ENCODE measurements around the gene BPIFA3.
"Not testable (repeated sequence)": the region's sequence is repeated elsewhere in the genome, so short reads cannot be mapped to it uniquely, and the experiment has no call there.

BPIFA3 gene

DNA sequence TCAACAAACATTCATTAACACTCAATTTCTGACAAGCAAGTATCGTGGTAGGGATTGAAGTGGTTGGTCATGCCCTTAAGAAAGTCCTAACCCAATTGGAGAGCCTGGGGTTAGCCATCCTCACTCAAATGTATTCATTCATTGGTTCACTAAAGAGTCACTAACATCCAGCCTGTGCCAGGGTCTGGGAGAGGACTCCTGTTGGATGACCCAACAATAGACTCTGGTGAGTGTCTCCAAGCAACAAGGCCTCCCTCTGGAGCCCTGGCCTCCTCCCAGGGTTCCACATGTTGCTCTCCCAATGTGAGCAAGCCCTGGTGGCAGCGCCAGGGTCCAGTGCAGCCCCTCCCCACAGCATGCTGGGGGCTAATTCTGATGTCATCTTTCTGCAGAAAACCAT, at the start of gene BPIFA3:
Gene BPIFA3, plus strand, starts transcription at position 301 of the 400 bp plus-strand sequence. CDS start 185 bp downstream, outside the sequence.
- in situ Hi-C loops (cut with HindIII; ENCODE audit: low sequenced_read_pairs) = no loop called here

DNA sequence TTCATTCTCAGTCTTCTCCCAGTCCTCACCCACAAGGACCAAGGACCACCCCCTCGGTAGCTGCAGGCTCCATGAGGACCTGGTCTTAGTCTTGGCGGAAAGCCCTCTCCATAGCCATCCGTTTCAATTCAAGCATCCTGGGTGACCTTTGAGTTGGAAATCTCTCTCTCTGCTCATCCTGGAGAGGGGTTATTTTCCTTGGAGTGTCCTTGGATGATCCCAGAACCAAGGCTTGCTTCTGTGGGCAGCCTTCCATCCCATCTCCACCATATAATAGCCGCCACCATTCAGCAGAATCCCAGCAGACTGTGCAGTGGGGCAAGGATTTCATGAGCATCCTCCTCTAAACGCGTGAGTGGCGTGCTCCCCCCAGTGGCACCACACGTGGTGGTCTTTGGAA, 49.3 kb upstream of the BPIFA3 start, which contains the start of gene BPIFA2:
Gene BPIFA2, plus strand, starts transcription at position 301 of the 400 bp plus-strand sequence. CDS start 987 bp downstream, outside the sequence.
- in situ Hi-C loops (cut with HindIII; ENCODE audit: low sequenced_read_pairs) = no loop called here

DNA sequence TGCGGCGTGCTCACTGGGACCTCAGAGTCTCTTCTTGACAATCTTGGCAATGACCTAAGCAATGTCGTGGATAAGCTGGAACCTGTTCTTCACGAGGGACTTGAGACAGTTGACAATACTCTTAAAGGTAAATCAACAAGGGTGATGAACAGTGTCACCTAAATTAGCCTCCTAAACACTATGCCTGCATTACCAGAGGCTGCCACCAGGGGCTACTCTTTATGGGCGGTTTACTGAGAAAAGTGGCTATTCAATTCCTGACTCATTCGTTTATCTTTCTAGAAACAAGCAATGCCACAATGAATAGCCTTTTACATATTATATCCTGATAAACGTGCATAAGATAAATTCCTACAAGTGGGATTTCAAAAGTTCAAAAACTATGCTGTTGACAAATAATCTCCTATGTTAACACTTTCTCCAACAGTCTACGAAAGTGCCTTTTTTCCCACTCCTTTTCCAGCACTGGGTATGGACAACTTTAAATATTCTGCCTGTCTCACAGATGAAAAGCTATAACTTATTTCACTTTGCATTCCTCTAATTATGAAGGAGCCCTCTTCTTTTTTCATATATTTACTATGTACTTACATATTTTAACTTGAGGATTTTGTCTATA, 47.9 kb upstream of the BPIFA3 start:
- in situ Hi-C loops (cut with HindIII; ENCODE audit: low sequenced_read_pairs) = no loop called here

DNA sequence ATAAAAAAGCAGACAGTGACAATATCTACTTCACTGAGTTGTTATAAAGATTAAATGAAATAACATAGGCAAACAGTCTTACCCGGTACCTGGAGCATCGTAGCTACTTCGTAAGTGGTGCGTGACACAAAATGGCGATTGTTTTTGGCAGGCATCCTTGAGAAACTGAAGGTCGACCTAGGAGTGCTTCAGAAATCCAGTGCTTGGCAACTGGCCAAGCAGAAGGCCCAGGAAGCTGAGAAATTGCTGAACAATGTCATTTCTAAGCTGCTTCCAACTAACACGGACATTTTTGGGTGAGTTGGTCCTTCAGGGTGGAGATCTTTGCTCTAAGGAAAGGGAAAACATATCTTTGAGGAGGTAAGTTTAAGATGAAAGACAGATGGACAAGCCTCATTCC, 44.4 kb upstream of the BPIFA3 start:
- in situ Hi-C loops (cut with HindIII; ENCODE audit: low sequenced_read_pairs) = no loop called here

DNA sequence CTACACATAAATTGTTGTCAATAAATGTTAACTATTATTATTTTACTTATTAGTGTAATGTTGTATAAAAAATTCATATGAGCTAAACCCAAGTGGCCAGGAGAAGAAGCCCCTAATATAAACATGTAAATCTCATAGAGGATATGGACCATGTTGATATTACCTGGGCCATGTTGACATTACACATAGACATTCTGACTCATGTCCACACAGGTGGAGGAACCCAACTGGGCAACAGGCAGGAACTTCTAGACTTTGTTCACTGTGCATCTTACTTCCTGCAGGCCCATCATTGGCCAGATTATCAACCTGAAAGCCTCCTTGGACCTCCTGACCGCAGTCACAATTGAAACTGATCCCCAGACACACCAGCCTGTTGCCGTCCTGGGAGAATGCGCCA, 42.0 kb upstream of the BPIFA3 start:
- in situ Hi-C loops (cut with HindIII; ENCODE audit: low sequenced_read_pairs) = no loop called here

DNA sequence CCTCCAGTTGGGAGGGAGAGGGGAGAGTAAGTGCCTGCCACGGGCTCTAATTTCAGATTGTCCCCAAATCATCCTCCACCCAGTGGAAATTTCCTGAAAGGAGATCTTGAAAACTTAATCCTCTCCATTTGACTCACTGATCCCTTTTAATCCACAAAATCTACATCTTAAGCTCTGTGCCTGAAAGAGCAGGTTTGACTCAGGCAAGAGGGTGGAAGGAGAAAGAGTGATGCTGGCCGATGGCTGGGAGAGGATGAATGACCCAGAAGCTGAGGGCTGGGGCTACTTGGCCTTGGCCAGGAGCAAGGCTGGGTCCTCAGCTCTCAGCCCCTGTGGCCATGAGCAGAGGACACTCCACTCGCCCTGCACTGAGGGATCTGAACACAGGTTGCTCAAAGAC, 41.1 kb upstream of the BPIFA3 start:
- in situ Hi-C loops (cut with HindIII; ENCODE audit: low sequenced_read_pairs) = no loop called here

DNA sequence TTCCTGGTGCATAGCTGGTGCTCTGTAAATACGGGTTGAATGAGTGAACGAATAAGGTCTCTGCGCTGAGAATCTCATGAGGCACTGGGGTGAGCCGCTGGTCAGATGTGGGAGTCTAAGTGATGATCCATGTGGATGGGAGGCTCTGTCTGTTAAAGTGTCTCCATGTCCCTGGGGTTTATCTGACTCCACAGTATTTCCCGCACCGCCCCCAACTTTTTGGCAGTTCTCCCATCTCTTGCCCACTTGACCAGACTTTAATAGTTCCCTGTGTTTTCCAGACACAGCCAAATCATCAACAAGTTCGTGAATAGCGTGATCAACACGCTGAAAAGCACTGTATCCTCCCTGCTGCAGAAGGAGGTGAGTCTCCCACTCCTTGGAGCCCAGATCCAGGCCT, 39.3 kb upstream of the BPIFA3 start:
- in situ Hi-C loops (cut with HindIII; ENCODE audit: low sequenced_read_pairs) = no loop called here

DNA sequence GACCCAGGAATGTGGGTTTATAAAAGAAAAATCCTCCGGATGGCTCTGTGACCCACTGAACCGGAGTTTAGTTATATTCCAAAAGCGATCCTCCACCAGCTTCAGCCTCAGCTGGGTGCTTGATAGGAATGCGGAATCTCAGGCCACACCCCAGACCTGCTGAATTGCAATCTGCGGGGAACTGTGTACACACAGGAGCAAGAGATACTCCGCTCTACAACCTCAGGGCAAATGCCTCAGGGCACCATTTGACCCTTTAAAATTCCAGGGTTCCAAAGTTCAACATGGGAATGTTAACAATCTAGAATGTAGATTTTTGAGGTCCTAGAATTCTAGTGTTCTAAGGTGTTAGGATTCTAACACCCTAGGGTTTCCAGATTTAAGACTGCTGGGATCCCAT, 38.4 kb upstream of the BPIFA3 start:
- in situ Hi-C loops (cut with HindIII; ENCODE audit: low sequenced_read_pairs) = no loop called here

DNA sequence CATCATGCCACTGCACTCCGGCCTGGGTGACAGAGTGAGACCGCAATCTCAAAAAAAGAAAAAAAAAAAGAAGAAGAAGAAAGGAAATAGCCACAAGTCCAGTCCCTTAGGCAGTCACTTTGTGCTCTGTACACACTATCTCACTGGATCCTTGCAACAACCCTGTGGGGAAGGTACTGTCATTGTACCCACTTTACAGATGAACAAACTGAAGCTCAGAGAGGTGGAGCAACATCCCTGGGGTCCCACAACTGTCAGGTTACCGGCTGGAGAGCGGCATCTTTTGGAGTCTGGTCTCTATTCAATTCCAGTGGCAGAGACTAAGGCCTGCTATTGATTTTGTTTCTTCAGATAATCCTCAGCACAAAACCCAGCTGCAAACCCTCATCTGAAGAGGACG, 37.0 kb upstream of the BPIFA3 start:
- in situ Hi-C loops (cut with HindIII; ENCODE audit: low sequenced_read_pairs) = no loop called here

DNA sequence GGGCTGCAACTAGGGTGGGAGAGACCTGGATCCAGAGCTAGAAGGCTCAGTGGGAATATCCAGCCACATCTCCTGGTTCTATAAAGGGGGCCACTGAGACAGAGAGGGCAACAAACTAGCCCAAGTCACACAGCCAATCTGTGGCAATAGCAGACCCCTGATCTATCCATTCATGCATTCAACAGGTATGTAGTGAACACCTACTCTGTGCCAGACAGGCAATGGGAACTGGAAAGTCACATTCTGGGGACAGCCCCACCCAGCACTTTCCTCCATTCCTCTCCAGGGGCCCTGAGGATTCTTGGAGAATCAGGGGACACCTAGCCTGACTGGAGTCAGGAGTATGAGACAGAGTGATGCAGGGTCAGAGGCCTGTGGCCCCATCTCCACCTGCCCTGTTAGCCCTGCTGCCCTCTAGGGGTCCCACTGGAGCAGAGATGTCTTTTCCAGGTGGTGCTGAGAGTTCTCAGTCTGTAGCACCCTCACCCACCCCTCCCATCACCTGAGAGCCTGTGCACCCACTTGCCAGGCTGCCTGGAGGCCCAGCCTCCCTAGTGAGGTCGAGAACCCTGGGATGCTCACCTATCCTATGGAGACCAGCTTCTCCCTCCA, 35.6 kb upstream of the BPIFA3 start:
- in situ Hi-C loops (cut with HindIII; ENCODE audit: low sequenced_read_pairs) = no loop called here

DNA sequence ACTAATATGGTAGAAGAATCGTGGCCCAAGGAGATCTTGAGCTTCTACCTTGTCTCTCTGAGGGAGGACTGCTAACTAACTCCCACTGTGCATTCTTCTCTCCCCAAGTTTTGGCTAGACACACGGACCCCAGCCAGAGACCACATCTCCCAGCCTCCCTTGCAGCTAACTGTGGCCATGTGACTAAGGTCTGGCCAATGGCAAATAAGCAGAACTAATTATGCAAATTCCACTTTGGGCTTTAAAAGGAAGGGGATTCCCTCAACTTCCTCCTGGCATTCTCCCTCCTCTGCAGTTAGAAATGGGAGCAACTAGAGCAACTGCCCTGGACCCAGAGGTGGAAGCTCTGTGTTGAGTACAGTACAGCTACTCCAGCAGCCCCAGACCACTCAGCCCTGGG, 33.8 kb upstream of the BPIFA3 start:
- in situ Hi-C loops (cut with HindIII; ENCODE audit: low sequenced_read_pairs) = no loop called here

DNA sequence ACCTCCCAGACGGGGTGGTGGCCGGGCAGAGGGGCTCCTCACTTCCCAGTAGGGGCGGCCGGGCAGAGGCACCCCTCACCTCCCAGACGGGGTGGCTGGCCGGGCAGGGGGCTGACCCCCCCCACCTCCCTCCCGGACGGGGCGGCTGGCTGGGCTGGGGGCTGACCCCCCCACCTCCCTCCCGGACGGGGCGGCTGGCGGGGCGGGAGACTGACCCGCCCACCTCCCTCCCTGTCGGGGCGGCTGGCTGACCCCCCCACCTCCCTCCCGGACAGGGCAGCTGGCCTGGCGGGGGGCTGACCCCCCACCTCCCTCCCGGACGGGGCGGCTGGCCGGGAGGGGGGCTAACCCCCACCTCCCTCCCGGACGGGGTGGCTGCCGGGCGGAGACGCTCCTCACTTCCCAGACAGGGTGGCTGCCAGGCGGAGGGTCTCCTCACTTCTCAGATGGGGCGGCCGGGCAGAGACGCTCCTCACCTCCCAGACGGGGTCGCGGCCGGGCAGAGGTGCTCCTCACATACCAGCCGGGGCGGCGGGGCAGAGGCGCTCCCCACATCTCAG, 32.0 kb upstream of the BPIFA3 start:
- in situ Hi-C loops (cut with HindIII; ENCODE audit: low sequenced_read_pairs) = not testable (repeated sequence)

DNA sequence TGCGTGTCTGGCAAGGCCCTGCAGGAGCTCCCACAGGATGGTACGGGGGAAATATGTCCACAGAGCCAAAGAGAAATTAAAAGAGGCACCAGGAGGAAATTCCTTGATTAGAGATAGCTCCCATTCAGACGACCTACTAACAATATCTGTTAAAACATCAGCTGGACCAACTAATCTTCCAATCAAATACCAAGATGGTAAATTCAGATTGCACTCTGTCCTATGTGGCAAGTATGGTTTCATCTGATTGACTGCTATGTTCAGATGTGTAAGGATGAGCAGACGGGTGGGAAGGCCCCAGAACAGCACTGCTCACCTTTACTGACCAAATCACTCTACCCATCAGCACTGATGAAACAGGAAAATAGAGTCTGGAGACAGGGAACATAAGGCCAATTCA, 29.7 kb upstream of the BPIFA3 start:
- in situ Hi-C loops (cut with HindIII; ENCODE audit: low sequenced_read_pairs) = no loop called here

DNA sequence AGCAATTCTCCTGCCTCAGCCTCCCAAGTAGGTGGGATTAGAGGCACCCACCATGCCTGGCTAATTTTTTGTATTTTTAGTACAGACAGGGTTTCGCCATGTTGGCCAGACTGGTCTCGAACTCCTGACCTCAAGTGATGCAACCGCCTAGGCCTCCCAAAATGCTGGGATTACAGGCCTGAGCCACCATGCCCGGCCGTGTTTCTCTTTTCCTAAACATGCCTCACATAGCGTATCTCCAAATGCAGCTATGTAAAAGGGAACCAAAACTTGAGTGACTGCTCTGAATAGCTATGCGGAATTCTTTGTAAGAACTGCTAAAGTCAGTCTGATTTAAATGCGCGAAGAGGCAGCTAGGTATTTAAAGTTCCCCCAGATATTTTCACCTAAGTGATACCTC, 28.7 kb upstream of the BPIFA3 start:
- in situ Hi-C loops (cut with HindIII; ENCODE audit: low sequenced_read_pairs) = no loop called here

DNA sequence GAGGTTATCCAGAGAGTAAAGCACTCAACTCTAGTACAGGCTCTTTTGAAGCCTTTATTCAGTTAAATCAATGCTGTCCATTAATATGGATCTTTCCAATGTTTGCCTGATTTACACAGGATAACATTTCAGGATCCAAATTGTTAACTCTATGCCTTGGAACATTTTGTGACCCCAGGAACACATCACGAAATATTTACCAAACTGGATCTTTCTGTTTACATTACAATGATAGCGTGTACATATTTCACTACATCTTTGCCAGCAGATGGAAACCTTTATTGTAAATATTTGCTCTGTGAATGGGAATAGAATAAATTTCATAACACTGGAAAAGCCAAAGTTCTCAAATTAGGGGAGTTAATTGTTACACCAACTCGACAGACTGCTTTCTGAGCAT, 25.7 kb upstream of the BPIFA3 start:
- in situ Hi-C loops (cut with HindIII; ENCODE audit: low sequenced_read_pairs) = loop anchor here (5.0 kb wide), 1 partner anchor 56 kb away; no protein-coding TSS in a partner anchor

DNA sequence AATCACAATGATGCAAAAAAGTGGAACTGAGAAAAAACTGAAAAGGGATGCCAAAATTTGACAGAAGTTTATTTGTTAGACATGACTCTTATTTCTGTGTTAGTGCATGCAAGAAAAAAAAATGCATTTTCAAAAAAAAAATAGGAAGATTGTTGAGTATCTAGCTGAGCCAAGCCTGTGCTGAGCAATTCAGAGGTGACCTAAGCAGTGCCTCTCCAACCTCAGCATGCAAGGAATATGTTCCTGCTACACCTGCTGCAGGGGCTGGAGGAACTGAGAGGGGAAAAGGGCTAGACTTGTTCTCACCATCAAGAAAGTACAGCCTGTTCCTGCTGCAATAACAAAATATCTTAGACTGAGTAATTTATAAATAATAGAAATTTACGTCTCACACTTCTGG, 25.2 kb upstream of the BPIFA3 start:
- in situ Hi-C loops (cut with HindIII; ENCODE audit: low sequenced_read_pairs) = loop anchor here (5.0 kb wide), 1 partner anchor 55 kb away; no protein-coding TSS in a partner anchor

DNA sequence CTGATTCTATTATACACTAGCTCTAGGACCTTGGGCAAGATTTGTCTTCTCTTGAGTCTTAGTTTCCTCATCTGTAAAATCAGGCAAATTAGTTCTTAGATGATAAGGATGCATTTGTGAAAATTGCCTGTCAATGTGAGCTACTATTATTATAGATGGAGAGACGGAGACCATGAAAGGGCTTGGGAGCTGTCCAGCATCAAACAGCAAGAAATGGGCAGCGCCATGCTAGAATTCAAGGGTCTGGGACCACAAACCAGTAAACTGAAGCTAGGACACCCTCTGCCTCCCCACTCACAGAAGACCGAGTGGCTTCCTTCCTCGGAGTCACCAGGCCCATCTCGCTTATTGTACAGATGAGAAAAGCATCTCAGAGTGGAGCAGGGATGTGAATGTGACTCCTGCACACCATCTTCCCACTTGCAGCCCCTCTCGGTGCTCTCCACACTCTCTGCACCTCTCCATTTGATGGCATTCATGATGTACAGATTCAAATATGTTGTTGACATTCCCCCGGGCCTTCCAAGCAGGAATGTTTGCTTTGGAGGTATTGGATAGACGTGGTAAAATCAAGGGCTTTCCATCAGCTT, 24.1 kb upstream of the BPIFA3 start:
- in situ Hi-C loops (cut with HindIII; ENCODE audit: low sequenced_read_pairs) = loop anchor here (5.0 kb wide), 1 partner anchor 54 kb away; no protein-coding TSS in a partner anchor

DNA sequence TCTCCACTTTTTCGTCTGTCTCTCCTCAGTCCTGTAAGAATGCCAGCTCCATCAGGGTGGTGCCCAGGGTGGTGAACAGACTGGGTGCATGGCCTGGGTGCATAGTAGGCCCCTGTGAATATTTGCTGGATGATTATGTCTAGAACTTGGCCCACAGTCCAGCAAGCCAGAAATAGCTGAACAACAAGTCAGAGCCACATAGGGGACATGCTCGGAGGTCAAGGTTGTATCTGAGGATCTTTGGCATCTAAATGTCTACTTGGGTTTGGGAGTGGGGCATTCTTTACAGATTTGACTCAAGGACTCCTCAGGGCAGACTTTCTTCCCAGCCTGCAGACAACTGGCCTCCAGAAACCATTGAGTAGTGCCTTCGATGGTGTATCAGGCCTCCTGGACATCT, 18.1 kb upstream of the BPIFA3 start:
- in situ Hi-C loops (cut with HindIII; ENCODE audit: low sequenced_read_pairs) = no loop called here

DNA sequence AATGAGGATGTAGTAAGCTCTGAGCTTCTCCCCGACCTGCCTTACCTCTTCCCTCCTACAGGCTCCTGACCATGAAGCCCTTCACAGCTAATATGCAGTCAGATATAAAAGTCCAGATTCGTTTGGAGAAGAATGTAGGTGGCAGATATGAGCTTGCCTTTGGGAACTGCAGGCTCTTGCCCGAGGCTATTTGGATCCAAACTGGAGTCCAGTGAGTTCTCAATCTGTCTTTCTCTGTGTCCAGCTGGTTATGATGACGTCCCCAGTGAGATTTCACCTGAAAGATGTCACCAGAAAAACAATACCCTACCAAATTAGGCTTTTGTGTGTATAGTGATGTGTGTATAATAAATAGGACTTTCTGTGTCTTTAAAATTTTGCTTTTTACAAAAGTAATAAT, 14.7 kb upstream of the BPIFA3 start:
- in situ Hi-C loops (cut with HindIII; ENCODE audit: low sequenced_read_pairs) = no loop called here

DNA sequence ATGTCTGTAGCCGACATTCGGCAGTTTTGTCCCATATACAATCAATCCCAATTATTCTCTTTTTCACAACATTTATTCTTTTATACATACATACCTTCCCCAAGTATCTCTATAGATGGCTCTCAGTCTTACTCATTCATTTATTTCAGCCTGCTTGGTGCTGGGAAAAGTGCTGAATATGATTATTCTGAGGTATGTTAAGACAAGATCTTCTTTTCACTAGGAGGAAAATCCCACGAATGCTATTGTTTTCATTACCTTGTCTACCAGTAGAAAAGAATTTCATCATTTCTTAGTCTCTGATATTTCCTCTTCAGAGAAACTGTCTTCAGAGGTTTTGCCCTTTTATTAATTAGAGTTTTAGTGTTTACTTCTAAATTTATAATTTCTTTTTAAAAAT, 13.7 kb upstream of the BPIFA3 start:
- in situ Hi-C loops (cut with HindIII; ENCODE audit: low sequenced_read_pairs) = no loop called here

DNA sequence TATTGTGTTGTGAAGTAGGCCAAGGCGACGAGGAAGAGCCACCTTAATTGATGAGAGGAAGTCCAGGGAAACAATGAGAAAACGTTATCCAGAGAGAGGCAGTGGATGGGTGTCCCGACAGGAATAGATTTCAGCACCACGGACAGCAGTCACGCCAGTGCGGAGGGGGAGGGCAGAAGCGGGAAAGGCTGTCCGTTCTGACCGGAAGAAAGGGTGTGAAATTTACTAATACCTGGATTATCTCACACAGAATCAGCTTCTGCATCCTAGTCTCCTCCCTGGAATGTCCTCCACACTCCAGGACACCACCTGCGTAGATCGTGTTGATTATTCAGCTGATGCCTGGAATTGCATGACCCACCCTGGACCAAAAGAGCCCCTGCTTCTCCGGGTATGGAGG, 7.4 kb upstream of the BPIFA3 start:
- in situ Hi-C loops (cut with HindIII; ENCODE audit: low sequenced_read_pairs) = no loop called here

DNA sequence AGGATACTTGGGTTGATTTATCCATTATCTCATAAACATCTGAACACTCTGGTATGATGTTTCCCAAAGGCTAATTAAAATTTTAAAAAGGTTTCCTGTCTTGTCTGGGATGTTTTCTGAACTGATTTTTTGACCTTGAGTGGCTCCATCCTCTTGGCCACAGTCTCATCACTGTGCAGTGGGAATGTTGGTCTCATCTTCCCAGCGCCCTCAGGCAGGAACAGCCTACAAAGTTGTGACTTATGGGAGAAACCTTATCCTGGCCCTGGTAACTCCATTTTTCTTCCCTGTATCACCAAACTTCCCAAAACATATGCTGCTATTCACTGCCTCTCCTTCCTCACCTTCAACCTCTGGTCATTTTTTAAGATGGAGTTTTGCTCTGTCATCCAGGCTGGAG, 6.8 kb upstream of the BPIFA3 start:
- in situ Hi-C loops (cut with HindIII; ENCODE audit: low sequenced_read_pairs) = no loop called here

All from endothelial cell of hepatic sinusoid (primary cell).